GM23338 (cell line): ENCODE results near the gene PCDHGA9. TPM values are rescaled to one million over a fixed set of nuclear protein-coding genes. Genes with fewer than 3 reads are reported as not detected.

Source experiments
- ATAC-seq: fragments of 200-7000 bp; cut with Tn5 transposase; 3 replicates; pipeline ENCODE4 v1.9.1; 2020
- DNase-seq: peaks from one replicate; pipeline ENCODE4 v3.0.0-alpha.2; 2015; ENCODE audit warnings: low spot score
- H2AFZ ChIP-seq: fragments of 200-600 bp; sonication (generic); 2 replicates; pipeline ENCODE4 v1.8.0; 2016; ENCODE audit warnings: antibody characterized with exemption, mild to moderate bottlenecking, moderate library complexity
- H3F3A ChIP-seq: fragments of 200-600 bp; sonication (generic); replicated peaks from 2 replicates; pipeline ENCODE4 v1.8.0; 2017; ENCODE audit warnings: antibody characterized with exemption, mixed run types, low read depth
- H3K27ac ChIP-seq: fragments of 200-600 bp; sonication (generic); 2 replicates; pipeline ENCODE4 v1.6.1; 2016; ENCODE audit warnings: low read depth
- H3K27me3 ChIP-seq: fragments of 200-600 bp; sonication (generic); 2 replicates; pipeline ENCODE4 v1.8.0; 2016; ENCODE audit warnings: mild to moderate bottlenecking, mixed run types, moderate library complexity; ENCODE audit not compliant: insufficient read depth
- H3K36me3 ChIP-seq: fragments of 200-600 bp; sonication (generic); 2 replicates; pipeline ENCODE4 v1.8.0; 2016; ENCODE audit warnings: mild to moderate bottlenecking; ENCODE audit not compliant: insufficient read depth
- H3K4me1 ChIP-seq: fragments of 200-600 bp; sonication (generic); 2 replicates; pipeline ENCODE4 v1.8.0; 2016; ENCODE audit warnings: mild to moderate bottlenecking, moderate library complexity; ENCODE audit not compliant: insufficient read depth
- H3K4me2 ChIP-seq: fragments of 200-600 bp; sonication (generic); 2 replicates; pipeline ENCODE4 v1.7.1; 2017; ENCODE audit warnings: mixed run types
- H3K4me3 ChIP-seq: fragments of 200-600 bp; sonication (generic); 2 replicates; pipeline ENCODE4 v1.6.1; 2016; ENCODE audit warnings: mixed run types
- H3K79me2 ChIP-seq: fragments of 200-600 bp; sonication (generic); replicated peaks from 2 replicates; pipeline ENCODE4 v1.8.0; 2017; ENCODE audit warnings: mild to moderate bottlenecking; ENCODE audit not compliant: insufficient read depth
- H3K9me2 ChIP-seq: fragments of 200-600 bp; sonication (generic); 2 replicates; pipeline ENCODE4 v1.8.0; 2017; ENCODE audit not compliant: insufficient read depth
- H4K20me1 ChIP-seq: fragments of 200-600 bp; sonication (generic); replicated peaks from 2 replicates; pipeline ENCODE4 v1.8.0; 2017; ENCODE audit warnings: mild to moderate bottlenecking; ENCODE audit not compliant: insufficient read depth
- H3K27ac Mint-ChIP-seq: 2 replicates; pipeline ENCODE4 v1.8.0; 2020; ENCODE audit warnings: inconsistent platforms, mild to moderate bottlenecking, moderate library complexity, mixed read lengths
- H3K27me3 Mint-ChIP-seq: 3 replicates; pipeline ENCODE4 v1.8.0; 2022; ENCODE audit warnings: low read depth, mild to moderate bottlenecking, moderate library complexity, mixed read lengths, inconsistent platforms; ENCODE audit not compliant: insufficient read depth, poor library complexity
- H3K36me3 Mint-ChIP-seq: 3 replicates; pipeline ENCODE4 v1.8.0; 2021; ENCODE audit warnings: low read depth, mild to moderate bottlenecking, inconsistent platforms, moderate library complexity, mixed read lengths
- H3K4me1 Mint-ChIP-seq: 3 replicates; pipeline ENCODE4 v1.8.0; 2020; ENCODE audit warnings: mild to moderate bottlenecking, inconsistent platforms, mixed read lengths
- H3K4me3 Mint-ChIP-seq: 3 replicates; pipeline ENCODE4 v1.8.0; 2021; ENCODE audit warnings: moderate library complexity, mild to moderate bottlenecking, inconsistent platforms, mixed read lengths
- H3K9me3 Mint-ChIP-seq: 3 replicates; pipeline ENCODE4 v1.8.0; 2020; ENCODE audit warnings: moderate library complexity, mild to moderate bottlenecking, inconsistent platforms, mixed read lengths
- CREB1 ChIP-seq: fragments of 250-450 bp; sonication (Bioruptor Pico); IDR thresholded peaks from 2 replicates; pipeline ENCODE4 v1.5.0; 2020; ENCODE audit warnings: low read depth, mild to moderate bottlenecking, moderate library complexity
- CTCF ChIP-seq, 2 experiments: fragments of 200-600 bp in 1 of 2; sonication (generic) in 1 of 2; conservative IDR thresholded peaks; 2 replicates each; pipeline versions ENCODE4 v1.5.1 to v1.6.1; 2016 to 2017; ENCODE audit warnings: antibody characterized with exemption in 2 of 2, low read depth in 2 of 2, mild to moderate bottlenecking in 2 of 2, moderate library complexity in 1 of 2
- ETS1 ChIP-seq: IDR thresholded peaks from 2 replicates; pipeline ENCODE4 v1.6.1; 2016; ENCODE audit warnings: antibody characterized with exemption
- EZH2 ChIP-seq: fragments of 200-600 bp; sonication (generic); IDR thresholded peaks from one replicate; pipeline ENCODE4 v1.8.0; 2017; ENCODE audit warnings: antibody characterized with exemption, mild to moderate bottlenecking, low read depth; ENCODE audit not compliant: unreplicated experiment
- JUNB ChIP-seq: IDR thresholded peaks from one replicate; pipeline ENCODE4 v1.6.1; 2016; ENCODE audit warnings: antibody characterized with exemption; ENCODE audit not compliant: unreplicated experiment
- NANOG ChIP-seq: IDR thresholded peaks from 2 replicates; pipeline ENCODE4 v1.6.1; 2016; ENCODE audit warnings: antibody characterized with exemption, borderline replicate concordance
- POLR2AphosphoS5 ChIP-seq: IDR thresholded peaks from 2 replicates; pipeline ENCODE4 v1.6.1; 2016; ENCODE audit warnings: antibody characterized with exemption, low read depth
- REST ChIP-seq: IDR thresholded peaks from one replicate; pipeline ENCODE4 v1.6.1; 2018; ENCODE audit warnings: antibody characterized with exemption; ENCODE audit not compliant: unreplicated experiment
- long read RNA-seq: library from polyadenylated mRNA; unstranded; transcript quantifications from one replicate; pipeline ENCODE4 v2.0.0, GENCODE V29; 2020; ENCODE audit not compliant: unreplicated experiment
- polyA plus RNA-seq: library from polyadenylated mRNA; unstranded; fragments of >200 nt; fragmentation: Nextera tagmentation; extraction: Ambion mirVana; gene quantifications from 2 replicates; pipeline ENCODE4 v1.2.1, GENCODE V29; 2016
- total RNA-seq: library from RNA; depleted of rRNA; stranded (reverse); fragments of >200 nt; shearing (Covaris generic); gene quantifications from 2 replicates; pipeline ENCODE4 v1.2.3, GENCODE V29; 2014; rRNA removed

PCDHGA9 gene
- total RNA-seq (5.5 and 7.8 TPM in 2 replicates), polyA plus RNA-seq (0.50 and 0.54 TPM in 2 replicates)
- long read RNA-seq, result 0 reads

- Mint-ChIP-seq H3K4me3 (no peak within 1 kb of the TSS), H3K27ac (no peak within 1 kb of the TSS), H3K4me1 (no peaks in the 10 kb centered on the region; the same call in 2 of the 3 replicates), H3K36me3 (peaks cover 46% of the 10 kb centered on the region), H3K9me3 (peaks cover 54% of the 10 kb centered on the region), H3K27me3 (peaks cover 9% of the 10 kb centered on the region)
- Histone ChIP-seq H3K4me3 (no peak within 1 kb of the TSS), H3F3A (no peaks in the 10 kb centered on the region), H4K20me1 (no peaks in the 10 kb centered on the region), H3K36me3 (0 out of 2 replicates have a peak, but pooled peaks cover 11% of the 10 kb centered on the region), H3K9me2 (no peaks in the 10 kb centered on the region), H3K4me1 (no peaks in the 10 kb centered on the region), H2AFZ (no peak within 1 kb of the TSS), H3K79me2 (no peaks in the 10 kb centered on the region; the same call in 1 of the 2 replicates), H3K27ac (no peak within 1 kb of the TSS), H3K4me2 (no peak within 1 kb of the TSS), H3K27me3 (no peaks in the 10 kb centered on the region)
- DNase-seq (peak; percentile 60), ATAC-seq (no peak)
- TF ChIP-seq CTCF (conservative IDR thresholded peaks at IDR 0.05; ENCODE audit: low read depth in 2 of 2) (peak; percentile 45 to 48), POLR2AphosphoS5 (no peak)
Observed at GRCh38 chr5:141402553-141403243, at the start of gene PCDHGA9. Gene PCDHGA9 (plus strand): TSS chr5:141402778. CDS start chr5:141402953, 175 bp downstream.

GRCh38 chr5:141354900-141355469 is 47.6 kb upstream of the PCDHGA9 start, which contains the start of gene PCDHGA4:
Gene PCDHGA4 (plus strand): TSS chr5:141355021. CDS start chr5:141355108, 87 bp downstream.
- Mint-ChIP-seq H3K9me3 (peaks cover 62% of the 10 kb centered on the region), H3K4me1 (peaks cover 5% of the 10 kb centered on the region), H3K36me3 (peaks cover 61% of the 10 kb centered on the region), H3K4me3 (no peak within 1 kb of the TSS), H3K27me3 (peaks cover 5% of the 10 kb centered on the region), H3K27ac (no peak within 1 kb of the TSS)
- no peaks in the 10 kb centered on the region for H3K79me2 ChIP-seq
- no peaks in the 10 kb centered on the region for H3K36me3 ChIP-seq
- H2AFZ ChIP-seq, result no peak within 1 kb of the TSS
- no peaks in the 10 kb centered on the region for H3K4me1 ChIP-seq
- peak; percentile 44 for DNase-seq
- no peak within 1 kb of the TSS for H3K4me2 ChIP-seq
- no peak within 1 kb of the TSS for H3K4me3 ChIP-seq
- H3K27ac ChIP-seq, result no peak within 1 kb of the TSS
- no peaks in the 10 kb centered on the region for H3K9me2 ChIP-seq
- H3F3A ChIP-seq, result 0 out of 2 replicates have a peak, but pooled peaks cover 3% of the 10 kb centered on the region
- H4K20me1 ChIP-seq, result no peaks in the 10 kb centered on the region
- ATAC-seq, result no peak
- H3K27me3 ChIP-seq, result no peaks in the 10 kb centered on the region
- TF ChIP-seq JUNB, result no peak
- no peak for TF ChIP-seq CREB1 (CRISPR knock-in tag)
- no peak for TF ChIP-seq POLR2AphosphoS5
- no peak for TF ChIP-seq EZH2
- TF ChIP-seq REST, result no peak
- TF ChIP-seq CTCF (conservative IDR thresholded peaks at IDR 0.05; ENCODE audit: low read depth in 2 of 2), result peak; percentile 53 to 81
- TF ChIP-seq ETS1, result no peak
- TF ChIP-seq NANOG, result no peak
